Measurements from ENCODE around the gene RAPGEF2.
"Not testable (repeated sequence)": the region's sequence is repeated elsewhere in the genome, so short reads cannot be mapped to it uniquely, and the experiment has no call there.

The RAPGEF2 gene

DNA sequence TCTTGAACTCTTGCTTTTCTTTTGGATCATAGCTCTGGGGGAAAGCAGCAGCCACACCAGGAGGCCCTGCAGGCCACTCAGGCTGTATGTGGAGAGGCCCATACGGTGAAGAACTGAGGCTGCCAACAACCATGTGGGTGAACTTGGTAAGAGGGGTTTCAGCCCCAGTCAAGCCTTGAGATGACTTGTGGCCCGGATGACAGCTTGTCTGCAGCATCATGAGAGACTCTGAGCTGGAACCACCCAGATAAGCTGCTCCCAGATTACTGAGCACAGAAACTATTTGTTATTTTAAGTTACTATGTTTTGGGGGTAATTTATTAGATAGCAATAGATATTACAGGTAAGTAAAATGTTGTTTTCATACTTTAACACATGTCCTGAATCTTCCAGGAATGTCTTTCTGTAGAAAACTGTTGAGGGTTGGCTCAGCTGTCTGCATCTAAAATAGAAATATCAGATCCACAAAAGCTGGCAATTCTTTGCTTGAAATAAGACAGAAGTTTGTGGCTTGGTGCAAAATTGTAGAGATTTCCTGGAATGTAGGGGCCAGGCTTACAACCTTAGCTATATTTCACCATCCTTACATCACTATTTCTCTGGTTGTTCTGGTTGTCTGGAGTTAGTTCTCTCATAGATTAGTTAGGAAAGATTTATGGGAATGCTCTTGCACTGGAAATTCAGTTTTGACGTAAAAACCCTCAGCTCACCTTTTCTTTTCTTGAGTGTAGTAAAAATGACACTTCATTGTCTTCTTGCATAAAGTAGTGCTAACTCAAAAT, 272.1 kb downstream of the RAPGEF2 start:
- peak; percentile 4 for DNase-seq (ENCODE audit: low read depth)

- no peak for DNase-seq (ENCODE audit: low read depth)
Observed at GRCh38 chr4:159376289-159376688, 273.4 kb downstream of the RAPGEF2 start.

- DNase-seq (ENCODE audit: low read depth): no peak
Observed at GRCh38 chr4:159378056-159378616, 275.3 kb downstream of the RAPGEF2 start.

GRCh38 chr4:159379064-159379463, 276.2 kb downstream of the RAPGEF2 start:
- DNase-seq (ENCODE audit: low read depth): not testable (repeated sequence)

DNA sequence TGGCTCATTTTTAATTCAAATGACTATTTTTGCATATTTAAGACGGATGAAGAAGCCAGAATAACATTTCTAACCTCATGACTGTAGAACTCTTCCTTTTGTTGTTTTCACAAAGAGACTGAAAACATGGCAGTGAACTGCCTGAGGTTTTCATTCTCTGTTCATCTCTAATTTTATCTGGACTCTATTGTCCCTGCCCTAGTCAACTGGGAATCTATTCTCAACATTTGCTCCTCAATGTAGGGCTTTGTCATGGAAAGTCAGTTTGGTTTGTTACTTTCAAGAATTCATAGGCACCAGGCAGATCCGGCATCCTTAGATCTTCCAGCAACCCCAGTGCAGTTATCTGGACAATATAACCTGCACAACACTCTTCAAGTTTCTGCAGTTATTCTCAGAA, 277.0 kb downstream of the RAPGEF2 start:
- DNase-seq (ENCODE audit: low read depth): no peak

GRCh38 chr4:159382856-159383561, 280.1 kb downstream of the RAPGEF2 start:
- no peak for DNase-seq (ENCODE audit: low read depth)

- no peak for DNase-seq (ENCODE audit: low read depth)
Observed at GRCh38 chr4:159383562-159383931, 280.7 kb downstream of the RAPGEF2 start.

GRCh38 chr4:159384017-159384416, 281.1 kb downstream of the RAPGEF2 start:
- DNase-seq (ENCODE audit: low read depth): no peak

GRCh38 chr4:159384632-159385031, 281.8 kb downstream of the RAPGEF2 start:
- no peak for DNase-seq (ENCODE audit: low read depth)

DNA sequence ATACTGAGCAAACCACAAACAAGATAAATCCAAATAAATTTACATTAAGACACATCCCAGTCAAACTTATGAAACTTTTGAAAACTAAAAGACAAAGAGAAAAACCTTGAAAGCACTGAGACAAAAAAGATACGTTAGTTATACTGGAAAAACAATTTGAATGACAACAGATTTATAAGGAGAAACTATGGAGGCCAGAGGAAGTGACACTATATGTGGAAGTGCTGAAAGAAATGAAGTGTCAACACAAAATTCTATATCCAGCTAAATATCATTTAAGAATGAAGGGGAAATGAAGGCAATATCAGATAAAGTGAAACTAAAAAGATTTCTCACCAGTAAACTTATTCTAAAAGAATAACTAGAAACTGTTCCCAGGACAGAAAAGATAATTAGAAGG, 283.7 kb downstream of the RAPGEF2 start:
- DNase-seq (ENCODE audit: low read depth): no peak

- DNase-seq (ENCODE audit: low read depth): no peak
Observed at GRCh38 chr4:159389756-159390155, 286.9 kb downstream of the RAPGEF2 start.

- DNase-seq (ENCODE audit: low read depth): peak; percentile 41
Observed at GRCh38 chr4:159390648-159391047, 287.8 kb downstream of the RAPGEF2 start.

DNA sequence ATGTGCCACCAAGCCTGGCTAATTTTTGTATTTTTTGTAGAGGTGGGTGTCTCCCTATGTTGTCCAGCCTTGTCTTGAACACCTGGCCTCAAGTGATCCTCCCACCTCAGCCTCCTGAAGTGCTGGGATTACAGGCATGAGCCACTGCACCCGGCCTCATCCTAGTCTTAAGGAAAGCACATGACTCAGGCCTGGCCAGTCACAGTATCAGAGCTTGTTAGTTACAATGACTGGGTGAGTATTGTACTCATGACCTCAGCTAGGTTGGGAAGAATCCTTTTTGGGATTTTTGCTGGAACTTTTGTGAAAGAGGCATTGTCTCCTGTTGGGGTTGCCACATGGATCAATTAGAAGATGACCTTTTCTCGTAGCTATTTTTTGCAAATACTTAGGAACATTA, 292.8 kb downstream of the RAPGEF2 start:
- DNase-seq (ENCODE audit: low read depth): no peak

DNA sequence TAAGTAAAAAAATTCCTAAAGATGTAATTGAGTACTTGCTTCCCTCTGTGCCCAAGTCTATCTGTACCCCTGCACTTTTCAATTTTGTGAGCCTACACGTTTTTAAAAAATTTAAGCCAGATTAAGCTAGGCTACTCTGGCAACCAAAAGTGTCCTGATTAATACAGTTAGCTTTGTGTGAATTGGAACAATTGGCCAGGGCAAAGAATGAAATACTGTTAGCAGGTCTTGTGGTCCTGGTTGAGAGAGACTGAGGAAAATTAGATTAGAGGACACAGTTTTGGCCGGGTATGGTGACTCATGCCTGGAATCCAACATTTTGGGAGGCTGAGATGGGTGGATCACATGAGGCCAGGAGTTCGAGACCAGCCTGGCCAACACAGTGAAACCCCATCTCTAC, 293.3 kb downstream of the RAPGEF2 start:
- DNase-seq (ENCODE audit: low read depth): no peak

- peak; percentile 43 for DNase-seq (ENCODE audit: low read depth)
Observed at GRCh38 chr4:159398236-159398638, 295.4 kb downstream of the RAPGEF2 start.

- peak; percentile 8 for DNase-seq (ENCODE audit: low read depth)
Observed at GRCh38 chr4:159400558-159401225, 297.8 kb downstream of the RAPGEF2 start.

DNA sequence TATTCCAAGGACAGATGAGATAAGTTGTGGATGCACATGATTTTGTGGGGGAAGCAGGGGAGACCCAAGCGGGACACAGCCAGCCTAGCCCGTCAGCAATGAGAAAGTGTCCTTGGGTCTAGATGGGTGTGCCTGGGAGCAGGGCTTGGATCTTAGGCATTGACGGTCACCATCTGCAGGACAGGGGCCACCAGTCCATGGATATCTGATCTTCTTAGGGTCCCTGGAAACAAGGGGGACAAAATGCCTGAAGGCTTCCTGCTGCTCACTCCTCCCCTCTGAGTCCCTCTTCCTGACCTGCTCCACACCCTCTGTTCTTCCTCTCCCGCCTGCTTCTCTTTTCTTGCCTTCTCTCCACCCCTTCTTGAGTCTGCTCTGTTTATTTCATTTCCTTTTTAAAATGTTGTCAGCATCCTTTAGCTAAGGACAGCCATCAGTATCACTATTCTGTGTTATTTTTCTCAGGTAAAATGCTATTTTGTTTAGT, 298.4 kb downstream of the RAPGEF2 start:
- DNase-seq (ENCODE audit: low read depth): no peak

DNA sequence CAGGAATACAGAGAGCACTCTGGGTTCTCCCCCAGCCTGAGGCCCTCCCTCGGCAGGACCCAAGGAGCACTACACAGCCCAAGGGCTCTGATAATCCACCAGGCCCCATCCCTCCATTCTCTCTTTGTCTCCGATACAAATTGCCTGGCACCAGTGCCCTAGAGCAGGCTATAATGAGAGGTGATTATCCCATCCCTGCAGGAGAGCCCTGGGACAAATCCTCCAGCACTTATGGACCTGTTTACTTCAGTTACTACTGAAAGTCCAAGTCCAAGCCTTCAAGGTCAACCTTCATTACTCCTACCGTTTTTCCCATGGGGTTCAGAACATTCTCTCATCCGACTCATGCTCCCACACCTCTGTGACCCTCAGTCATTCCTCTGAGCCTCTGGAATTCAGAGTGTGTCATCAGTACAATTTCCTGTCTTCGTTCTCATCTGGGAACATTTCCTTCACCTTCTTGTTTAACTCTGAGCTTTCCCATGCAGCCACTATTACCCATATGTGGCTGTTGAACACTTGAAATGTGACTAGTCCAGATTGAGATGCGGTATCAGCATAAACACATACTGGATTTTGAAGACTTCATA, 299.0 kb downstream of the RAPGEF2 start:
- peak; percentile 12 for DNase-seq (ENCODE audit: low read depth)
